Neuronal stem cell (in vitro differentiated cells): Measurements from ENCODE around the gene KDELR1.

Experiments
- DNase-seq: peaks from one replicate; pipeline ENCODE4 v3.0.0-alpha.2; 2013; ENCODE audit warnings: low spot score
- H2AFZ ChIP-seq: one replicate; pipeline ENCODE4 v1.6.1; 2013; ENCODE audit warnings: mild to moderate bottlenecking, low read length, inconsistent platforms
- H2AK5ac ChIP-seq: 2 replicates; pipeline ENCODE4 v1.6.1; 2013; ENCODE audit warnings: low read depth, mild to moderate bottlenecking, inconsistent platforms, low read length, moderate library complexity, mixed read lengths
- H2BK120ac ChIP-seq: 2 replicates; pipeline ENCODE4 v1.6.1; 2013; ENCODE audit warnings: low read depth, mild to moderate bottlenecking, inconsistent platforms, low read length, moderate library complexity, mixed read lengths
- H2BK12ac ChIP-seq: one replicate; pipeline ENCODE4 v1.6.1; 2013; ENCODE audit warnings: low read length, inconsistent platforms
- H2BK15ac ChIP-seq: 2 replicates; pipeline ENCODE4 v1.6.1; 2013; ENCODE audit warnings: mild to moderate bottlenecking, low read length, inconsistent platforms, mixed read lengths
- H2BK5ac ChIP-seq: one replicate; pipeline ENCODE4 v1.6.1; 2013; ENCODE audit warnings: inconsistent platforms, mild to moderate bottlenecking, low read length, moderate library complexity
- H3K14ac ChIP-seq: one replicate; pipeline ENCODE4 v1.6.1; 2013; ENCODE audit warnings: low read length, inconsistent platforms
- H3K18ac ChIP-seq: 2 replicates; pipeline ENCODE4 v1.6.1; 2013; ENCODE audit warnings: low read length, inconsistent platforms
- H3K23ac ChIP-seq: 2 replicates; pipeline ENCODE4 v1.6.1; 2013; ENCODE audit warnings: low read depth, mild to moderate bottlenecking, mixed read lengths, low read length, inconsistent platforms; ENCODE audit not compliant: poor library complexity
- H3K27ac ChIP-seq: replicated peaks from 3 replicates; pipeline ENCODE4 v1.5.1; 2013; ENCODE audit warnings: low read length, inconsistent platforms
- H3K27me3 ChIP-seq, 3 experiments: 2 replicates each; pipeline ENCODE4 v1.6.1; 2013; ENCODE audit warnings: low read length in 3 of 3, mild to moderate bottlenecking in 2 of 3, inconsistent platforms in 1 of 3, low read depth in 1 of 3, mixed read lengths in 1 of 3, moderate library complexity in 1 of 3; ENCODE audit not compliant: control insufficient read depth in 3 of 3, insufficient read depth in 3 of 3
- H3K36me3 ChIP-seq, 2 donors: replicated peaks in 1 of 2; 2 replicates each; pipeline ENCODE4 v1.6.1; 2013; ENCODE audit warnings: low read length in 2 of 2; ENCODE audit not compliant: control insufficient read depth in 2 of 2, insufficient read depth in 2 of 2
- H3K4ac ChIP-seq: 2 replicates; pipeline ENCODE4 v1.6.1; 2013; ENCODE audit warnings: inconsistent platforms, mild to moderate bottlenecking, low read length, moderate library complexity
- H3K4me1 ChIP-seq, 2 donors: 1 replicate in 1 of 2; 2 replicates in 1 of 2; pipeline ENCODE4 v1.6.1; 2013; ENCODE audit warnings: low read length in 2 of 2, low read depth in 1 of 2; ENCODE audit not compliant: control insufficient read depth in 2 of 2, insufficient read depth in 1 of 2
- H3K4me2 ChIP-seq: one replicate; pipeline ENCODE4 v1.6.1; 2013; ENCODE audit warnings: mild to moderate bottlenecking, low read length, inconsistent platforms; ENCODE audit not compliant: insufficient read depth, poor library complexity, severe bottlenecking
- H3K4me3 ChIP-seq, 2 donors: 2 replicates each; pipeline ENCODE4 v1.5.1; 2013; ENCODE audit warnings: low read length in 2 of 2, mild to moderate bottlenecking in 2 of 2, inconsistent platforms in 1 of 2, moderate library complexity in 1 of 2
- H3K79me1 ChIP-seq: one replicate; pipeline ENCODE4 v1.6.1; 2013; ENCODE audit warnings: low read depth, mild to moderate bottlenecking, inconsistent platforms, low read length, moderate library complexity
- H3K9ac ChIP-seq: one replicate; pipeline ENCODE4 v1.6.1; 2013; ENCODE audit warnings: mild to moderate bottlenecking, low read depth, low read length, inconsistent platforms; ENCODE audit not compliant: poor library complexity
- H3K9me3 ChIP-seq, 2 donors: replicated peaks in 1 of 2; 2 replicates each; pipeline versions ENCODE3 to v1.6.1; 2013; ENCODE audit warnings: low read length in 2 of 2, mild to moderate bottlenecking in 2 of 2, inconsistent platforms in 1 of 2, low read depth in 1 of 2, mixed read lengths in 1 of 2, moderate library complexity in 1 of 2; ENCODE audit not compliant: control insufficient read depth in 2 of 2, insufficient read depth in 1 of 2
- H4K8ac ChIP-seq: one replicate; pipeline ENCODE4 v1.6.1; 2013; ENCODE audit warnings: low read depth, mild to moderate bottlenecking, inconsistent platforms, low read length, moderate library complexity
- H4K91ac ChIP-seq: one replicate; pipeline ENCODE4 v1.6.1; 2013; ENCODE audit warnings: low read length, low read depth, mild to moderate bottlenecking, inconsistent platforms; ENCODE audit not compliant: poor library complexity
- WGBS, 2 donors: extraction: QIAGEN DNeasy Blood & Tissue Kit; methylation state at CpG; one replicate each; pipeline ENCODE4 v1.1.7; 2013; ENCODE audit warnings: missing lambda C conversion rate in 2 of 2, mixed read lengths in 1 of 2; ENCODE audit not compliant: insufficient read length in 2 of 2, insufficient replicate concordance in 1 of 2; ENCODE audit errors: extremely low coverage in 2 of 2; 5-methylcytosine and 5-hydroxymethylcytosine counted together

The KDELR1 gene

GRCh38 chr19:48400018-48400742 is 8.8 kb upstream of the KDELR1 start:
- no peak overlapping the region for H4K8ac ChIP-seq
- WGBS, 2 donors: no CpG with 5 or more reads among the region's 14 CpGs
- peaks cover 19 to 20% of the 10 kb centered on the region in 2 donors for H3K4me1 ChIP-seq
- H3K4ac ChIP-seq: no peak overlapping the region
- peak overlapping the region; percentile 44 for H3K18ac ChIP-seq
- no peaks in the 10 kb centered on the region for H3K79me1 ChIP-seq
- no peak overlapping the region for H3K14ac ChIP-seq
- peak overlapping the region; percentile 56 for H3K27ac ChIP-seq
- peak overlapping the region; percentile 46 for H2AK5ac ChIP-seq
- H2BK120ac ChIP-seq: no peak overlapping the region
- no peak overlapping the region for H4K91ac ChIP-seq
- peaks cover 11 to 36% (median 32%) of the 10 kb centered on the region in 3 experiments for H3K27me3 ChIP-seq
- peak overlapping the region; percentile 70 for H2AFZ ChIP-seq
- DNase-seq: no peak
- H2BK12ac ChIP-seq: no peak overlapping the region
- H3K36me3 ChIP-seq: no peaks in the 10 kb centered on the region
- H3K4me2 ChIP-seq: peak overlapping the region; percentile 35
- no peak overlapping the region for H3K23ac ChIP-seq
- no peak overlapping the region for H2BK15ac ChIP-seq
- H3K9ac ChIP-seq: no peak overlapping the region
- no peaks in the 10 kb centered on the region for H3K9me3 ChIP-seq
- peak overlapping the region in 1 of 2 donors; percentile 44 for H3K4me3 ChIP-seq
- H2BK5ac ChIP-seq: no peak overlapping the region

DNA sequence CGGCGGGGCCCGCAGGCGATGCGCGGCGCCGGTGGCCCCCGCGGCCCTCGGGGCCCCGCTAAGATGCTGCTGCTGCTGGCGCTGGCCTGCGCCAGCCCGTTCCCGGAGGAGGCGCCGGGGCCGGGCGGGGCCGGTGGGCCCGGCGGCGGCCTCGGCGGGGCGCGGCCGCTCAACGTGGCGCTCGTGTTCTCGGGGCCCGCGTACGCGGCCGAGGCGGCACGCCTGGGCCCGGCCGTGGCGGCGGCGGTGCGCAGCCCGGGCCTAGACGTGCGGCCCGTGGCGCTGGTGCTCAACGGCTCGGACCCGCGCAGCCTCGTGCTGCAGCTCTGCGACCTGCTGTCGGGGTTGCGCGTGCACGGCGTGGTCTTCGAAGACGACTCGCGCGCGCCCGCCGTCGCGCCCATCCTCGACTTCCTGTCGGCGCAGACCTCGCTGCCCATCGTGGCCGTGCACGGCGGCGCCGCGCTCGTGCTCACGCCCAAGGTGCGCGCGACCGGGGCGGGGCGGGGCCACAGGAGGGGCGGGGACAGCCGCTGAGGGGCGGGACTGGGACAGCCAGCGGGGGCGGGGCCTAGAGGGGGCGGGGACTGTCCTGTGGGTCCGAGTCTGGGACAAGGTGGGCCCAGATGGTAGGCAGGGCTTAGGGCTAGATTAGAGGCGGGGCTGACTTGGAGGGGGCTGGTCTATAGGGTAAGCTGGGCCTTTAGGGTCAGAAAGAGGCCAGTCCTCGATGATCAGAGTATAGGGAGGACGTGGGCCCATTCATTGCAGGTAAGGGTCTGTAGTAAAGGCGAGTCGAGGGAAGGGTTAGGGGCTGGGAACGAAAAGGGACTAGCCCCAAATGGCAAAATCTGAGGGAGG is 7.3 kb upstream of the KDELR1 start:
- peak overlapping the region; percentile 41 for H2AFZ ChIP-seq
- peak overlapping the region; percentile 93 for H2BK15ac ChIP-seq
- no CpG with 5 or more reads among the region's 104 CpGs for WGBS, 2 donors
- no peak overlapping the region for H4K8ac ChIP-seq
- H2BK120ac ChIP-seq: no peak overlapping the region
- H3K14ac ChIP-seq: peak overlapping the region; percentile 0
- H3K18ac ChIP-seq: peak overlapping the region; percentile 98
- peak; percentile 77 for DNase-seq
- peaks cover 28 to 30% of the 10 kb centered on the region in 2 donors for H3K4me1 ChIP-seq
- H3K27ac ChIP-seq: no peak overlapping the region
- peak overlapping the region; percentile 79 for H3K4me2 ChIP-seq
- peak overlapping the region; percentile 60 for H3K23ac ChIP-seq
- H4K91ac ChIP-seq: peak overlapping the region; percentile 87
- peak overlapping the region; percentile 23 for H2AK5ac ChIP-seq
- peak overlapping the region; percentile 87 for H3K9ac ChIP-seq
- H2BK5ac ChIP-seq: no peak overlapping the region
- no peaks in the 10 kb centered on the region for H3K9me3 ChIP-seq
- H3K27me3 ChIP-seq: peaks cover 22 to 51% (median 43%) of the 10 kb centered on the region in 3 experiments
- peak overlapping the region; percentile 24 to 81 for H3K4me3 ChIP-seq
- H2BK12ac ChIP-seq: no peak overlapping the region
- no peaks in the 10 kb centered on the region for H3K79me1 ChIP-seq
- no peak overlapping the region for H3K4ac ChIP-seq
- H3K36me3 ChIP-seq: no peaks in the 10 kb centered on the region

DNA sequence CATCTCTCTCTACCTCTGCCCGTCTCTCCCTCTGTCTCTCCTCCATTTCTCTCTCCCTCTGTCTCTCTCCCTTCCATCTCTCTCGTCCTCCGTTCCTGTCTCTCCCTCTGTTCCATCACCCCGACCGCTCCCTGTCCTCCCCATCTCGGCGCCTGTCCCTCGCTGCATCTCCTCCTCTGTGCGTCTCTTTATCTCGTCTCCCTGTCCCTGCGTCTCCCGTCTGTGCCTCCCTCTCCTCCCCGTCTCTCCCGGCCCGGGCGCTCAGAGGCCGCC is 6.7 kb upstream of the KDELR1 start:
- Histone ChIP-seq H3K27ac (no peak overlapping the region), H3K4me2 (peak overlapping the region; percentile 79), H4K91ac (no peak overlapping the region), H3K4me3 (peak overlapping the region in 1 of 2 donors; percentile 81), H4K8ac (no peak overlapping the region), H2BK15ac (peak overlapping the region; percentile 93), H2BK5ac (no peak overlapping the region), H3K79me1 (no peaks in the 10 kb centered on the region), H3K23ac (peak overlapping the region; percentile 60), H2AFZ (peak overlapping the region; percentile 41), H2BK12ac (no peak overlapping the region), H3K4ac (no peak overlapping the region), H3K27me3 (peaks cover 22 to 56% (median 43%) of the 10 kb centered on the region in 3 experiments), H2BK120ac (no peak overlapping the region), H3K9me3 (no peaks in the 10 kb centered on the region), H2AK5ac (peak overlapping the region; percentile 23), H3K4me1 (peaks cover 30 to 34% of the 10 kb centered on the region in 2 donors), H3K14ac (peak overlapping the region; percentile 0), H3K9ac (peak overlapping the region; percentile 87), H3K36me3 (no peaks in the 10 kb centered on the region), H3K18ac (peak overlapping the region; percentile 98)
- no peak for DNase-seq
- WGBS, 2 donors: no CpG with 5 or more reads among the region's 17 CpGs
